Ramos (cell line): ENCODE measurements around the gene IP6K3.

Experiments
- in situ Hi-C: fragments of 300-500 bp; cut with MboI; formaldehyde crosslinking; loops from one replicate; pipeline ENCODE4 v1.14.3; 2022; ENCODE audit warnings: low sequenced_read_pairs; ENCODE audit not compliant: unreplicated experiment

IP6K3 gene

GRCh38 chr6:33694401-33694931 is 52.2 kb downstream of the IP6K3 start:
- in situ Hi-C loops: no loop called here

GRCh38 chr6:33693186-33694105 is 53.3 kb downstream of the IP6K3 start:
- in situ Hi-C loops: no loop called here

DNA sequence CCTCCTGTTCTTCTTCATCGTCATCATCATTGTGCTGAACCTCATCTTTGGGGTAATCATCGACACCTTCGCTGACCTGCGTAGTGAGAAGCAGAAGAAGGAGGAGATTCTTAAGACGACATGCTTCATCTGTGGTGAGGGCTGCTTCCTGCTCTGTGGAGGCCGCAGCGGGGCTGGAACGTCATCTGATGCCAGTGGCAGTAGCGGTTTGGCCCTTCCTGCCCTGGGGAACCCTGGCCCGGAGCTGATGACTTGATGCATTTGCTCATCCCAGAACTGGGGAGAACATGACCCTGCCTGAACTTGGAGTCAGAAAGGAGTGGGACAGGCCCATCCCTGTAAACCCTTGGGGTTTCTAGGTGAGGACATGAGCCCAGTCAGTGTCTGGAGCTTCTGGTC is 53.9 kb downstream of the IP6K3 start:
- in situ Hi-C loops: no loop called here

DNA sequence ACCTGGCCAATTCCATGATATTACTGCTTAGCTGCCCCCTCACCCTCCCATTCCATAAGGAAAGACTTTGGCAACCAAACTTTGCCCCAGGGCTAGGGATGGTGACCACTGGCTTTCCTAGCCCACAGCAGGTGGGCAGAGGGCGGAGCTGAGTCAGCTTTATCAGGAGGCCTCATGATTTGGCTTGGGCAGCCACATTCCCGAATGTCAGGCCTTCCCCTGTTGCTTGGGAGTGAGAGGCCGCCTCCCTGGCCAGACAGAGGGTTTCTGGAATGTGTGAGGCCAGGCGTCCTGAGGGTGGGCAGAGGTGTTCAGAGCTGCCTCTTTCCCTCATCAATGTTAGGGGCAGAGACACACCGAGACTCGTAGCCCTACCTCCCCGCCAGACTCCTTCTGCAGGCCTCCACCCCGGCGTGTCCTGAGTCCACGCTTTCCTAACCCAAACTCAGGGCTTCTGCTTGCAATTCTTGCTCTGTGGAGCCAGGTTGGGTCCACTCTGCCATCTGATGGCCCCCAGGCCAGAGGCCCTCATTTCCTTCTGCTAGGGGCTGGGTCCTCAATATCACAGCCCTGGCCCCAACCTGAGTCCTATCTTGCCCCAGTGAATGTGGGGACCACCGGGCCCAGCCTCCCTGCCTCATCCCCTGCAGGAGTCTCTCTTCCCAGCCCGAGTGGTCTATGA is 54.5 kb downstream of the IP6K3 start:
- in situ Hi-C loops: no loop called here

DNA sequence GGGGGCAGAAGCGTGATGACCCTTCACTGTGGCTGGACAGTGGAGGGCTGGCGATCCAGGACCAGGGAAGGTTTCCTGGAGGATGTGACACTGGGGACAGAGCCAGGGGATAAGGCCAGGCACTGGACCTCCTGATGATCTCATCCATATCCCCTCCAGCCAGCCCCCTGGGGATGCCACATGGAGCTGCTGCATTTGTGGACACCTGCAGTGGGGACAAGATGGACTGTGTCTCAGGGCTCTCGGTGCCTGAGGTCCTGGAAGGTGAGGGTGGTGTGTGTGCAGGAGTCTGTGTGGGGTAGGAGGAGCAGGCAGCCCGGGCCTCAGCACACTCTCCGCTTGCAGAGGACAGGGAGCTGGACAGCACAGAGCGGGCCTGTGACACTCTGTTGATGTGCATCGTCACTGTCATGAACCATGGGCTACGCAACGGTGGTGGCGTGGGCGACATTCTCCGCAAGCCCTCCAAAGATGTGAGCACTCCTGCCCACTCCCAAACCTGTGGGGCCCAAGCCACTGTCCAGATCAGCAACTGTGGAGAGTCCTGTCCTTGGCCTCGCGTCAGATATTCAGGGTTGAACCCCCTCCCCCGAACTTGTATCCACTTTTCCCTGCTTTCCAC is 55.1 kb downstream of the IP6K3 start:
- in situ Hi-C loops: no loop called here

DNA sequence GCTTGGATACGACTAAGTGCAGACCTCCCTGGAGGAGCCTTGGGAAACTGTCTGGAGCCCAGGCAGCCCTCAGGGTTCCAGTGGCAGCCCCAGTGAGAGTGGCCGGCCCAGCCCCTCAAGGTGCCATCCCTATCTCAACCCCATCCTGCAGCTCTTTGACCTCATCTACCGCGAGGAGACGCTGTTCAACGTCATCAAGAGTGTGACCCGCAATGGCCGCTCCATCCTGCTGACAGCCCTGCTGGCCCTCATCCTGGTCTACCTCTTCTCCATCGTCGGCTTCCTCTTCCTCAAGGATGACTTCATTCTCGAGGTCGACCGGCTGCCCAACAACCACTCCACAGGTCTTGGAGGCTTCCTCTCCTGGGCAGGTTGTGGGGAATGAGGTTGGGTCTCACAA is 55.9 kb downstream of the IP6K3 start:
- in situ Hi-C loops: no loop called here

DNA sequence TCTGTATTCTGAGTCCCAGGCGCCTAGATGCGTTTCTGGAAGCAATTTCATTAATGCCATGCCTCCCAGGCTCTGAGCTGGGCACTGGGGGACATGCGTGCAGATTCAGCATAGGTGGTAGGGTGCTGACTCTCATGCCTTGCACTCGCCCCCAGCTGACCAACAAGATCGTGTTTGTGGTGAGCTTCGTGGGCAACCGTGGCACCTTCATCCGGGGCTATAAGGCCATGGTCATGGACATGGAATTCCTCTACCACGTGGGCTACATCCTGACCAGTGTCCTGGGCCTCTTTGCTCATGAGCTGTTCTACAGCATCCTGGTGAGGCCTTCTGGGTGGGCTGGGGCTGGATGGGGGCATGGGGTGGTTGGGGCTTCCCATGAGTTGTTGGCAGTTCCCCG is 56.8 kb downstream of the IP6K3 start:
- in situ Hi-C loops: no loop called here

GRCh38 chr6:33689148-33689494 is 57.6 kb downstream of the IP6K3 start:
- in situ Hi-C loops: no loop called here

DNA sequence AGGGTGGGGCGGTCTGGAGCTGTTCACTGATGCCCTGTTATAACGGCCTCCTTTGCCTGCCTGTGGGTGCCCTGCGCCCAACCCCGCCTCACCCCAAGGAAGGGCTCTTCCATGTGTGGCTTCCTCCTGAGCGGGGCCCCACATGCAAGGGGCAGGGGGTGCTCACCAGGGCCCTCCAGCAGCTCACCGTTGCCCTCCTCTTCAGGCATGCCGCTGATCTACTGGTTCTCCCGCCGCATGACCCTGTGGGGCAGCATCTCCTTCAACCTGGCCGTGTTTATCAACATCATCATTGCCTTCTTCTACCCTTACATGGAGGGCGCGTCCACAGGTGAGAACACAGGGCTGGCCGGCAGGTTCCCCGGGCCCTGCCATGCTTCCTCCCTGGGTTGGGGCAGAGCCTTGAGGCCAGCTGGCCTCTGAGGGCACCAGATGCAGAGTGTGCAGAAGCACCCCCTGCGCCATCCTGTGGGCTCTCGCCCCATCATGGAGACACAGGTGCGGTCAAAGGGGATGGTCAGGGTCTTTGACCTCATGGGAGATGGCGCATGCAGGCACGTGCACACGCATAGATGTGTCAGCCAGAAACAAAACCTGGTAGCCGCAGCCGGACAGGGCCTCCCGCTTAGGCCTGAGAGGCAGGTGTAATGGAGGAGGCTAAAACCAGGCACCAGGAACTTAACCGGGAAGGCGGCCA is 58.1 kb downstream of the IP6K3 start:
- in situ Hi-C loops: no loop called here

GRCh38 chr6:33688006-33688405 is 58.7 kb downstream of the IP6K3 start:
- in situ Hi-C loops: no loop called here

DNA sequence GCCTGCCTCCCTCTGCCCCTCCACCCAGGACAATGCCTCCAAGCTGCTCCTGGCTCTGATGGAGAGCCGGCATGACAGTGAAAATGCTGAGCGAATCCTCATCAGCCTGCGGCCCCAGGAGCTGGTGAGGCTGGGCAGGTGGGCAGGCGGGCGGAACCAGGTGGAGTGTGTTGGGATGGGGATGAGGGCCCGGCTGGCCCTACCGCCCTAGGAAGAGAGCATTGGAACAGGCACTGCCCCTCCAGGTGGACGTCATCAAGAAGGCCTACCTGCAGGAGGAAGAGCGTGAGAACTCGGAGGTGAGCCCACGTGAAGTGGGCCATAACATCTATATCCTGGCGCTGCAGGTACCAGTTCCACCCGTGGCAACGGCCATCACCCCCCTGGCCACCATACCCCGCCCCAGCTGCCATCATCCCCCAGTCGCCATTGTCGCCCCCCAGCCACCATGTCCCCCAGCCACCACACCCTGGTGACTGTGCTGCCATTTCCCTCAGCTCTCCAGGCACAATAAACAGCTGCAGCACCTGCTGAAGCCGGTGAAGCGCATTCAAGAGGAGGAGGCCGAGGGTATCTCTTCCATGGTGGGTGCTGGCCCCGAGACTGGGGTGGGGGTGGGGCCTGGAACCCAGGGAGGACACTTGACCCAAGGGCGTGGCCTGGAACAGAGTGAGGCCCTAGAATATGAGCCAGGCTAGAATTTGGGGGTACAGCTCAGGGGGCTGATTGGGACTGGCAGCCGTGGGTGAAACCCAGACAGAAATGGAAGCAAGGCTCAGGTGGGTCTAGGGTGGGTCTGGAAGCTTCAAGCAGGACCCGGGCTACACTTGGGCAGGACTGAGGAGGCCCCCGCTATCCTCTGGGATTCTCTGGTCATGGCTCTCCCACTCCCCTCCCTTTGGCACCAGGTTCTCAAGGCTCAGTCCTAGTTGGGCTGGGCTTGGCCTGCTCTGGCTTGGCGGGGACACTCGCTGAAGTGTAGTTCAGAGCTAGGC is 59.4 kb downstream of the IP6K3 start:
- in situ Hi-C loops: no loop called here

DNA sequence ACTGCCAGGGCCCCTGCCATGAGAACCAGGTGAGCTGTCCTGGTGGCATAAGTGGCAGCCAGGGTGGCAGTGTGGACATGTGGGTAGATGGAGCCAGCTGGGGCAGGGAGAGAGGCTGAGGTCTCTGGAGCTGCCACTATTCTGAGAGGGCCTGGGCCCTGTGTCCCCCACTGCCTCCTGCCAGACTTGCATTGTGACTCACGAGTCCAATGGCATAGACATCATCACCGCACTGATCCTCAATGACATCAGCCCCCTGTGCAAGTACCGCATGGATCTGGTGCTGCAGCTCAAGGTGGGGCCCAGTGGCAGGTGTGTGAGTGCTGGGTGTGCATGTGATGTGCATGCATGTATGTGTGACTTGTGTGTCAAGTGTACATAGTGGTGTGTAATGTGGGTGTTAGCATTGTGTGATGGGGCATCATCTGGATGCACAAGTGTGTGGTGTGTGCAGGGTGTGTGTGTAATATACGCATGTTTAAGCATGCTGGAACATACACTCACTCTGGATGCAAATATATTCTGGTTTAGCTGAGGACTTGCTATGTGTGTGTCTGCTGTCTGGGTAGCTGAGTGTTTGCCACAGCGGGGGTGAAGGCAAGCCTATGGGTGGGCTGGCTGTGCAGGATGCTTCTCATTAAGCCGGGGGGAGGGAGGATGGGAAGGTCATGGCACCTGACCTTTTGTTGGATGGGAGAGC is 60.3 kb downstream of the IP6K3 start:
- in situ Hi-C loops: no loop called here

DNA sequence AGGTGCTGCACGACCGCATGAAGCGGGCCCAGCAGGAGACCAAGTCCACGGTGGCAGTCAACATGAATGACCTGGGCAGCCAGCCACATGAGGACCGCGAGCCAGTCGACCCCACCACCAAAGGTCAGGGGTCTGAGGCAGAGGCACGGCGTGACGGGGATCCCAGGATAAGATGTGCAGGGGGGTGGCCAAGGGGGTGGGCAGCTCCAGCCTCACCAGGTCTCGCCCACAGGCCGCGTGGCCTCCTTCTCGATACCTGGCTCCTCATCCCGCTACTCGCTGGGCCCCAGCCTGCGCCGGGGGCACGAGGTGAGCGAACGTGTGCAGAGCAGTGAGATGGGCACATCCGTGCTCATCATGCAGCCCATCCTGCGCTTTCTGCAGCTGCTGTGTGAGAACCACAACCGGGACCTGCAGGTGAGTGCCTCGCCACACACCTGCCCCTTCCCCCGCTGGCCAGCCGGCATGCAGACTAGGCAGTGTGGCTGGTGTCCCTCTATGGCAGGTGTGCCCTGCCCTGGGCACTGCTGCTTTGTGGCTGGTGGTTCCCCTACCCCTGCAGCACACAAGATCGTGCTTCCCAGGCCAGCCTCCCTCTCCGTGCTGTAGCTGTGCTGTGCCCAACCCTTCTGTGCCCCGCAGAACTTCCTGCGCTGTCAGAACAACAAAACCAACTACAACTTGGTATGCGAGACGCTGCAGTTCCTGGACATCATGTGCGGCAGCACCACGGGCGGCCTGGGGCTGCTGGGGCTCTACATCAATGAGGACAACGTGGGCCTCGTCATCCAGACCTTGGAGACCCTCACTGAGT is 61.1 kb downstream of the IP6K3 start:
- in situ Hi-C loops: no loop called here

- in situ Hi-C loops: no loop called here
Observed at GRCh38 chr6:33684983-33685382, 61.7 kb downstream of the IP6K3 start.

- in situ Hi-C loops: no loop called here
Observed at GRCh38 chr6:33684428-33684896, 62.2 kb downstream of the IP6K3 start.

DNA sequence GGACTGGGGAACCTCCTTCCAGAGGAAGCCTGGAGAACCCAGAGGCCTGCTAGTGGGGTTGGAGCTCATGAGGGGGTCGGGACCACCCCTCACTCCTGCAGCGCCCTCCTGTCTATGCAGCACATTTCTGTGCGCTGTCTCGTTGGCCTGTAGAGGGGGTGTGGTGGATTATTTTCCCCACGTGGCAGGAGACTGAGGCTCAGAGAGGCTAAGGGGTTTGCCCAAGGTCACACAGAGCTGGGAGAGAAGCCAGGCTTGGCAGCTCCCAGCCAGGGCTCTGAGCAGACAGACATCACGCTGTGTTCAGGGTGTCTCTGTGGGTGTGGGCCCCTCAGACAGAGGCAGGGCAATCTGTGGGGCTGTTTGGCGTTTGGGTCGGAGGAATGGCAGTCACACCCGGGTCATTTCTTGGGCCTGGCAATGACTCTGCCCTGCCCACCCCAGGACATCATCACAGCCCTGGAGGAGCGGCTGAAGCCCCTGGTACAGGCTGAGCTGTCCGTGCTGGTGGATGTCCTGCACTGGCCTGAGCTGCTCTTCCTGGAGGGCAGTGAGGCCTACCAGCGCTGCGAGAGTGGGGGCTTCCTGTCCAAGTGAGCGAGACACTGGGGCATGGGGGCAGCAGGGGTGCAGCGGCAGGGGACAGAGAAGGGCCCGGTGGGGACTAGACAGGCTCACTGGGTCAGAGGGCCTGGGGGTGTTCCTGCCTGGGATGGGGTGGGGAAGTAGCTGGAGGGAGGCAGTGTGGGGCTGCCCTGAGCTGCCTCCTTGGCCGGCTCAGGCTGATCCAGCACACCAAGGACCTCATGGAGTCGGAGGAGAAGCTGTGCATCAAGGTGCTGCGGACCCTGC is 62.9 kb downstream of the IP6K3 start:
- in situ Hi-C loops: no loop called here

DNA sequence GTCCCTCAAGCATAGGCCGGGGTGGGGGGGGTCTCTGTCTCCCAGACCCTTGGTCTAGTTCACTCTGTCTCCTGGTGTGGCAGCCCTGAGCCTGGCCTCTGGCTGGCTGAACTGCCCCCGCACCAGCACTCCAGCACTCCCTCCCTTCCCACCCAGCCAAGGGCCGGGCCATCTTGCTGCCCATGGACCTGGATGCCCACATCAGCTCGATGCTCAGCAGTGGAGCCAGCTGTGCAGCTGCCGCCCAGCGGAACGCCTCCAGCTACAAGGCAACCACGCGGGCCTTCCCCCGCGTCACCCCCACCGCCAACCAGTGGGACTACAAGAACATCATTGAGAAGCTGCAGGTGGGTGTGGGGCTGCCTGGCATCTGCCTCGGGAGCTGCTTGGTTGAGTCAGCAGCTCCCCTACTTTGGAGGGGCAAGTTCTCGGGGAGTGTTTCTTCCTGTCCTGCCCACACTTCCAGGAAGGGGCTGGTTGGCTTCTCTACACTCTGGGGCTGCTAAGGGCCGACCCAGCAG is 63.6 kb downstream of the IP6K3 start:
- in situ Hi-C loops: no loop called here
